GM19099 (cell line): ENCODE measurements around the gene TNKS2.

Source experiments
- POLR2A ChIP-seq: IDR thresholded peaks from 3 replicates; pipeline ENCODE4 v1.6.1; 2011; ENCODE audit warnings: low read depth; ENCODE audit not compliant: insufficient read length; ENCODE audit errors: extremely low read depth

The TNKS2 gene

DNA sequence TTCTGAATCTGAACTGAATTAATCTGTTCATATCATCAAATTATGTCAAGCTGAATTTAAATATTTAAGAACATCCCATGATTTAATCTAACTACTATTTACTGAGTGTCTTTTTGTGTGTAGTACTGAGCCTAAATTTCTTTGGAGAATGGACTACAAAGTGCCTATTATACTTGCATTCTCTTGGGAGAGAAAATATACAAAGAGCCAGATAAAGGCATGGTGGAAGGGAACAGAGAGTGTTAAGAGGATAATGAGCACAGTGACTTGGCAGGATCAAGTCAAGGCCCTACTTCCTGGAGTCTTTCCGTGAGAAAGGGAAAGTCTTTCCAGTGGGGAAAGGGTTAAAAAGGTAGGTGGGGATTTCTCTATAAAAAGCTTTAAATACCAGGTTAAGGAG is 15.0 kb downstream of the TNKS2 start:
- no peak for TF ChIP-seq POLR2A

DNA sequence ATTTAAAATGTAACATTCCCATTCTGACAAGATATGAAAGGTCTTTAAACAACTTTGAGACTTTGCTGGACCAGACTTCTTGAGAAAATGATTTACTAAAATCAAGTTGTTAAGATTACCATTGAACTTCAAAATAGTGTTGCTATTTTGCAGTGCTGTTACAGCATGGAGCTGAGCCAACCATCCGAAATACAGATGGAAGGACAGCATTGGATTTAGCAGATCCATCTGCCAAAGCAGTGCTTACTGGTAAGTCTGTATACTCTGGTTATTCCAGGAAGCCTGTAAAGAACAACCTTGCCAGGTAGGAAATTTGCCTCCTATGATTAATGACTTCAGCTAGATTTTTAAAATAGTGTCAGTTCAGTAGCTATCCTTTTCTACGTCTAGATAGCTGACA is 18.8 kb downstream of the TNKS2 start:
- no peak for TF ChIP-seq POLR2A

DNA sequence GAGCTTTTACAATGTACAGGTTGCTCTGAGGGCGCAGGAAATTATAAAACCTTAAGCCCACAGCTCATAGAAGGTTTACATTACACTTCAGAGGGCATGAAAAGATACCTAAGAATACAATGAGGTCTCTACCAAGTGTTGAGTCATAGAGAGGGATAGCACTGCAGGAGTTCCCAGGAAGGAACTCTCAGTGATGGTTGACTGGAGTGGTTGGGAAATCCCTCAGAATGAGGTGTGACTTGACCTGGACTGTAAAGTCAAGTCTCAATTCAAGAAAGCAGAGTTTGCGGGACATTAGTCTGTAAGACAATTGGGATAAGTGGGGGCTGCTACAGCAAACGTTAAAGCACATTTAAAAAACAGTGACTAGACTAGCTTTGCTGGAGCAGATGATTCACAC is 21.9 kb downstream of the TNKS2 start:
- TF ChIP-seq POLR2A: no peak

DNA sequence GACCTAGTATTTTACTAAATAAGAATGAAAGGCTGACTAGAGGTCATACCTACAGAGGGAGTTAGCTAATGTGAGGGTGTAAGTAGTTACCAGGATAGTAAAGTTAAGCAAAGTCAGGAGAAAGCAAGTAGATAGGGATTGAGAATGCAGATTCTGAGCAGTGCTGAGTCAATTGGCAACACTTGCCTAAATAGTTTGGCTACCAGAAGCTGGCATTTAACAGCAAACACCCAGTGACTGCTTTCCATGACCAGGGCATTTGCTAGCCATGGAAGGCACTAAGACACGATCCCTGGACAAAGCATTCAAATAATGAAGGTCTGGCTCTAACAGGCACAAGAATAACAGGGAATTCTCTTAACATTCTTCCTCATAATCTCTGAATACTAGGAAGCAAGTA is 25.9 kb downstream of the TNKS2 start:
- TF ChIP-seq POLR2A: no peak

DNA sequence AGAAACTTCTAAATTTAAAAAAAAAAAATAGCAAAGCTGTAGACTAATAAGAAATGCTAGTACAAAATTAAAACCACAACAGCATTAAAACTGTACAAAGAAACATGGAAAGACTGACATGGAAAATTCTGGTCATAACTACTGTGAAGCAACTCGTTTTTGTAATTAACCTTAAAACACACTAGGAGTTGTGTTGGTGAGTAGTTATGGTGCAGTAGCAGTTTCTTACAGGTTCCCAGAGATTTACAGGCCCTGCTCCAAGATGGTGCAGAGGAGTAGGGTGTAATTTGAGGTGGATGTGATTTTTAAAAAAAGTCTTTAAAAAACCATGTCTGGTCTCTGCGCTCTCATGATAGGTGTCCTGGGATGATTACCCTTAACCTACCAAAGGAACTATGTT is 31.0 kb downstream of the TNKS2 start:
- no peak for TF ChIP-seq POLR2A

DNA sequence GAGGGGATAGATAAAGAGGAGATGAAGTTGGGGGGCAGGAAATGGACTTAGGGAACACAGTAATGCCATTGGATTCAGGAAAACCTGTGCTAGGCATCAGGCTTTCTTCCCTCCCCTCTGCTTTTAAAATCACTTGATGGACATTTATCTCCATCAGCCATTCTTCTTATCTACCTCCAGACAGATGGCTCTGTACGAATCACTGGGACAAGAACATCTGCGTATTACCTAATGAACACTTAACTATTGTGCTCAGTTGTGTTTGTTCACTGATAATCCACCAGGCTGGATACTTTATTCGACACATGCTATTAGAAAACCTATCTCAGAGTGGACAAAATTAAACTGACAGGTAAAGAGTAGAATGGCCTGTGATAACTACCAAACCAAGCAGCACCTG is 40.0 kb downstream of the TNKS2 start:
- no peak for TF ChIP-seq POLR2A

DNA sequence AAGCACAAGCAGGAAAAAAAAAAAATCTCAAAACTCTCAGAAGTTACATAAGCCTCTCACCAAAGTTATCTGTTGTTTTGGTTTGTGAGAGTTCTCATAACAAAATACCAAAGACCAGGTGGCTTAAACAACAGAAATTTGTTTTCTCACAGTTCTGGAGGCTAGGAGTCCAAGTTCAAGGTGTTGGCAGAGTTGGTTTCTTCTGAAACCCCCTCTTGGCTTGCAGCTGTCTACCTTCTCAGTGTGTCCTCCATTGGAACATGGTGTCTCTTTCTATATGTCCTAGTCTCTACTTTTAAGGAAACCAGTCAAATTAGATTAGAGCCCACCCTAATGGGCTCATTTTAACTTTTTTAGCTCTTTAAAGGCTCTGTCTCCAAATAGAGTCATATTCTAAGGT is 44.9 kb downstream of the TNKS2 start:
- no peak for TF ChIP-seq POLR2A

DNA sequence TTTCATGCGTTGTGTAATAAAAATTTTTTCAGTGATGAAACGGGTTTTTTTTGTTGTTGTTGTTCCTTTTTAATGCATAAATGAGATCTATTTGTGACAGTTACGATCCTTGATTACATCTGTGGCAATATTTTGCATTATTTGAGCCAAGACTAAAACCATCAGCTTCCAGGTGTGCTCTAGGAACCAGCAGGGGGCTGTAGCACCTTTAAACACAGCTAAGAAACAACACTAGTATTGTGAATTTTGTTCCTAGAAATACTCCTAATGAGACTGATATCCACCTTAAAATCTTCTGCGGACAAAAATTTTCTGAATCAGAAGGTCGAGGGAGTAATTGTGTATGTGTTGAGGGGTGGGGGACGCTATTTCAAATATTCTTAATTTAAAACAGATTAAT is 58.4 kb downstream of the TNKS2 start:
- no peak for TF ChIP-seq POLR2A

DNA sequence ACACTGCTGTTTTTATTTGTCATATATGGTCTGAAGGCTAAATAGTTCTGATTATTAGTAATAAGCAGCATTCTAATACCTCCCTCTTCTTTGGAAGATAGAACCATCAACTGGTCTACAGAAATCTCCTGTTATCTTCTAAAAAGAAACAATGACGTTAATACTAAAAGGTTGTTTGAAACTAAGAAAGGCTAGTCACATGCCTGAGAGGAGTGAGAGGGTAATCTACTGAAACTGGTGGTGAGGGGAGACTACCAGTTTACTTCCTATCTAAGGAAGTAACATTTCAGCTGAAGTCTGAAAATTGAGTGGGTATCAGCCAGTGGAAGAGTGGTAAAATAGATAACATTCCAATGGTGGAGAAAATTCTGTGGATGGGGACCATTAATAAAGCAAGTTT is 62.7 kb downstream of the TNKS2 start:
- no peak for TF ChIP-seq POLR2A

DNA sequence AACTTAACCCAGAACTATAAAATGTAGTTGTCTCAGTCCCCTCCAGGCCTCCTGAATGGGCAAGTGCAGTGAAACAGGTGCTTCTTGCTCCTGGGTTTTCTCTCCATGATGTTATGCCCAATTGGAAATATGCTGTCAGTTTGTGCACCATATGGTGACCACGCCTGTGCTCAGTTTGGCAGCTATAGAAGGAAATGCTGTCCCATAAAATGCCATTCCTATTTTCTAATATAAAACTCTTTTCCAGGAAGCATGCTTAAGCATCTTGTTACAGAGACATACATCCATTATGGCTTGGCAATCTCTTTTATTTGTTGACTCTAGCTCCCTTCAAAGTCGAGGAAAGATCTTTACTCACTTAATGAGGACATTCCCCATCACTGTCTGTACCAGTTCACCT is 65.9 kb downstream of the TNKS2 start:
- no peak for TF ChIP-seq POLR2A

DNA sequence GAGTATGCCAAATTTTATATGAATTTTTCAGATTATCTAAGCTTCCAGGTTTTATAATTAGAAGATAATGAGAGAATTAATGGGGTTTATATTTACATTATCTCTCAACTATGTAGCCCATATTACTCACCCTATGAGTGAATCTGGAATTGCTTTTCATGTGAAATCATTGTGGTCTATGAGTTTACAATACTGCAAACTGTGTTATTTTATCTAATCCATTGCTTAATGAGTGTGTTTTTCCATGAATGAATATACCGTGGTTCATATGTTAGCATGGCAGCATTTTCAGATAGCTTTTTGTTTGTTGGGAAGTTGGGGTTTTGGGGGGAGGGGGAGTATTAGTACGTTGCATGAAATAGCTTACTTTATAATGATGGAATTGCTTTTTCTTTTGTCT is 66.5 kb downstream of the TNKS2 start:
- no peak for TF ChIP-seq POLR2A

DNA sequence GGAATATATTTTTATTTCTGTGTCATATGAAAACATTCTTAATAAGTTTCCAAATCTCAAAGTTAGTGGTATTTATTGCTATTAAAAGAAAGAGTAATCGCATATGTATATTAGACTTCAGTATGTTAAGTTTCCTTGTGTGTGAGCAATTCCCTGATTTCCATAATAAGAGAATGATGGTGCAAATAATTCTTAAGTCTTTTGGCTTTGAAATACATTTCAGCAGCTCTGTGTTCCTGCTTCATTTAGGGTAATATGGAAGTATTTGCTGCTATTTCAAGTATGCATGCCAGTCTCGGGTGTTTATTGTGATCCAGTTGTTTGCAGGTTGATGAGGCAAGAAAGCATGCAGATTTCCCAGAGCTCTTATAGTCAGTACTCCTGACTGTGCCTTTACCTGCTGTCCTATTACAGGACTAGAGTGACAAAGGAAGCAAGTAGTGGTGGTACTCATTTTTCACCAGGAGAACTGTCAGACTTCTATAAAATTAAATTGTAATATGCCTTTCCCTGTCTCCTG is 67.4 kb downstream of the TNKS2 start:
- TF ChIP-seq POLR2A: no peak

DNA sequence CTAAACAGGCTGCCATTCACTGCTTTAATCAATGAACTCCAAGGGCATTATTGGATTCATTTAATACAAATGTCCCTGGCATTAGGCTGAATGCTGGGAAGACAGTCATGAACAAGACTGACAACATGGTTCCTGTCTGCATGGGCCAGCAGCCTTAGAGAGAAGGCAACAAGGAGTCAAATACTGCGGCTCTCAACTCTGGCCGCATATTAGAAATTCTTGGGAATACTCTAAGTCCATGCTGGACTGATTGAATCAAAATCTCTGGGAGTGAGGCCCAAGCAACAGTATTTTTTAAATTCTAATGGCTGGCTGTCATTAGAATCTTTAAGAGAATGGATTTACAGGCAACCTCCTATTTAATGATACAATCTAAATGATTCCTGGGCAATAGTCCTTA is 76.9 kb downstream of the TNKS2 start:
- no peak for TF ChIP-seq POLR2A

DNA sequence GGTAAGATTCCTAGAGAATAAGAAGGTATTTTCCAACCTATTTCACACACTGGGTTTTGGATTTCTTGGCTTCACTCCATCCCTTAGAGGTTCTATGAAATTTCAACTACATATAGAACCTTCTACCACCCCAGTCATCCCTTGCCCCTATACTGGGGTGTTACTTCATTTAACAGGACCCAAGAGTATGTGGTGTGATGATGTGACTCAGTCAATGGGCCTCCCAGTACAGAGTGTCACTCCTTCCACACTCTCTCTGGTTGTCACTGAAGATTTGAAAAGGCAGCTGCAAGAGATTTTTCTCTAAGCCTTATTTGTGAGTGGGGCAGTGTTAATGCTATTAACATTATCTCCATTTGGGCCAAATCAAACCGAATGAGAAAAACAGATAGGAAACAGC is 77.6 kb downstream of the TNKS2 start:
- no peak for TF ChIP-seq POLR2A

DNA sequence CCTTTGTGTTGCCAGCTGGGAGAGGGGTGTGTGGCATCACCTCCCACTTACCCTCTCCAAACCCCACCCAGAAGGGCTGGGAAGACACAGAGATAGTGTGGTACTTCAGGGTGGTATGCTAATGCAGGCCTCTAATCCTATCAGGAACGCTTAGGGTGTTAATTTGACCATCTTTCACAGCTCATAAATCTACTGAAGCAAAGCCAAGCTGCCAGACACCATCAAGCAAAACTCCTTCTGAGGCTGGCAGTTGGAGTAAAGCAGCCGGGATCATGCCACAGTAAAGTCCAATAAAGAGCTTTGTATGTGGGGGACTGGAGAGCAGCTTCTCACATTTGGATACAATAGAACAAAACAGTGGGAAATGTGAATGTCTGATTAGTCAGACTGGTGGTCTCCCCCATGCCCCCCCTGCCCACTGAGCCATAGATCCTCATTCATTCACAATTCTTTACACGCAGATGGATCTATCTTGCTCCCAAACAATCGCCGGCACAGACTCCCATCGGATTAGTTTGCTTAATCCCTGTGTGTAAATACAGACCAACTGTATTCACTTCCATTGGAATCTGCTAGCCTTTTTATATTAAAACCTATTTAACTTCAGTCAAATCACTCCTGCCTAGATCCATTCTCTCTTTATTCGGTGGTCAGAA is 81.4 kb downstream of the TNKS2 start:
- no peak for TF ChIP-seq POLR2A

DNA sequence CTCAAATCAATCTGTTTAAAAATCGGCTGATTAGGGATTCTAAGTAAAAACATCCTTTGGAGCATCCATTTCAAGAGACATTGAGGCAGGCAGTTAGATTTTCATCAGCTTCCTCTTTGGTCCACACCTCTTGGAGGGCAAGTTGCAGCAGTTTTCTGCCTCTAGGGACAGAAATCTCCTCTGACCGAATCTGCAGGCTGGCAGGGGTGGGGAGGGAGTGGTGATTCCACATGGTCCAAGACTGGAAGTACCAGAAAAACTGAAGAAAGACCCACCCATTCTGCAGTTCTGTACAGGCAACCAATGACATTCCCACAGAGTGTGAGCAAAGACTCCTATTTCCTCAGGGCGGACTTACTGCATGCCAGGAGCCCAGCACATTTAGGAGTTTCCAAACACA is 82.1 kb downstream of the TNKS2 start:
- TF ChIP-seq POLR2A: no peak

DNA sequence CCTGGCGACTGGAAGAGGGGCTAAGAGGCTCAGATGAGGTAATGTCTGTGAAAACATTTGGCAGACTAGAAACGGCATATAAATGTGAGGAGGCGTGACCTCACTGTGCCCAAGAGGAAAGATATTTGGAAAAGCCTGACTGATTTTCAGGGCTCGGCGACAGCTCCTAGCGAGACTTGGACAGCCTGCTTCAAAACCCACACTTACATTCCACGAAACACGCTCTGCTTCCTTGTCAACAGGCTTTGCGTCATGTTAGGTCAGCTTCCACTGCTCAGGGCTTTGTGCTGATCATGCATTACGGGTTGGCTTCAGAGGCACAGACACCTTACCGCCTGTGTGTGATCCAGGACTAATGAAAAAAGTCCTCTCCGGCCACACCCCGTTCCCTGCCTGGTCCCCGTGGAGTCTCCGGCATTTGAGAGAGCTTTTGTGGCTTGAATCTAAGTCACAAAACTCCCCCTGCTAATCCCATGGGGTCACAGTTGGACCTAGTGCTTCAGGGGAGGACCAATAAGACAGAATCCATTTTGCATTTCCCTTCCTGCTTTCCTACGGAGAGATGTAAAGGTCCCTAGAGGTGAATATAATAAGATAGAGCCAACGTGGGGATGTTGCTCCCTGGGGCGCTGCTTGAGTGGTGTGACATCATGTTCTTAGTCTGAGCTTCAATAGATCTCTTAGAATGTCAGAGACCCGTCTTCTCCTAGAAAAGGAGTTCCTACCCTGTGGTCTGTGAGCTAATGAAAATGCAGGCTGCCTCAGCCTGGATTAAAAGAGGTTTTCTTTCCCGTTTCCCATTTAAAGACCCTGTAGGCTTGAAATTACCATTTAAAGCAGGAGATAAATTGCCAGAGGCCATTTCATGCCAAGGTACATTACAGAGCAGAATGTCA is 85.6 kb downstream of the TNKS2 start:
- no peak for TF ChIP-seq POLR2A

DNA sequence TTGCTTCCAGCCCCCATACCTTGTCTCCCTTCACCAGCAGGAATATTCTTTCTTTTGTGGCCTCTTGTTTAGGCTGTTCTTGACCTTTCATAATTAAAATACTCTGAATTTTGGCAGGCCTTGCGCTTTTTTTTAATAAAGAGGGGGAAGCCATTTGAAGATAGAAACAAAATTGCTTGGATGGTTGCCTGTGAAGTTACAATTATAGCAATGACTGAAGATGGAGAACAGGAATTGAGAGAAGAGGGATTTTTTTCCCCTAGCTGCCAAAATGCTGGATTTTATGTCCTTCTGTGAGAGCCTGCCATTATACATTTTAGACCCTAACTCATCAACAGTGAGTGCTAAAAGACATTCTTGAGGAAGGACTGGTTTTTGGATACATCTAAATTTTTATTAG is 86.3 kb downstream of the TNKS2 start:
- TF ChIP-seq POLR2A: no peak
